ENCODE results near the gene FKBP1A.

The FKBP1A gene

GRCh38 chr20:1392693-1393506, at the start of gene FKBP1A:
FKBP1A (minus strand) TSS chr20:1393054; CDS start chr20:1392998, 56 bp downstream.
- H3K27ac ChIP-seq, result peak within 1 kb of the TSS; percentile 67
- DNase-seq (ENCODE audit: low read depth, low spot score), result no peak

GRCh38 chr20:1442304-1442703, 49.5 kb upstream of the FKBP1A start:
- no peak overlapping the region for H3K27ac ChIP-seq
- no peak for DNase-seq (ENCODE audit: low read depth, low spot score)

- no peak overlapping the region for H3K27ac ChIP-seq
These were observed 48.3 kb upstream of the FKBP1A start for GRCh38 chr20:1441133-1441532.

GRCh38 chr20:1440024-1440423, 47.2 kb upstream of the FKBP1A start:
- no peak overlapping the region for H3K27ac ChIP-seq
- DNase-seq (ENCODE audit: low read depth, low spot score), result no peak

More at GRCh38 chr20:1441133-1441532, 48.3 kb upstream of the FKBP1A start:
- no peak for DNase-seq (ENCODE audit: low read depth, low spot score)

- DNase-seq (ENCODE audit: low read depth, low spot score), result no peak
- H3K27ac ChIP-seq, result no peak overlapping the region
These were observed 45.5 kb upstream of the FKBP1A start for GRCh38 chr20:1438361-1438760.

- no peak overlapping the region for H3K27ac ChIP-seq
- DNase-seq (ENCODE audit: low read depth, low spot score), result peak; percentile 48
These were observed 44.5 kb upstream of the FKBP1A start for GRCh38 chr20:1437235-1437904.

- no peak for DNase-seq (ENCODE audit: low read depth, low spot score)
- no peak overlapping the region for H3K27ac ChIP-seq
These were observed 43.4 kb upstream of the FKBP1A start for GRCh38 chr20:1436263-1436662.

GRCh38 chr20:1435337-1435699, 42.5 kb upstream of the FKBP1A start:
- no peak overlapping the region for H3K27ac ChIP-seq
- DNase-seq (ENCODE audit: low read depth, low spot score), result no peak

GRCh38 chr20:1434571-1435336, 41.9 kb upstream of the FKBP1A start:
- no peak overlapping the region for H3K27ac ChIP-seq
- peak; percentile 37 for DNase-seq (ENCODE audit: low read depth, low spot score)

GRCh38 chr20:1431158-1431557, 38.3 kb upstream of the FKBP1A start:
- no peak for DNase-seq (ENCODE audit: low read depth, low spot score)
- no peak overlapping the region for H3K27ac ChIP-seq

- peak; percentile 22 for DNase-seq (ENCODE audit: low read depth, low spot score)
- H3K27ac ChIP-seq, result peak overlapping the region; percentile 40
These were observed 37.2 kb upstream of the FKBP1A start for GRCh38 chr20:1430004-1430451.

GRCh38 chr20:1429143-1429728, 36.4 kb upstream of the FKBP1A start:
- no peak for DNase-seq (ENCODE audit: low read depth, low spot score)
- peak overlapping the region; percentile 40 for H3K27ac ChIP-seq

GRCh38 chr20:1427457-1428054, 34.7 kb upstream of the FKBP1A start:
- DNase-seq (ENCODE audit: low read depth, low spot score), result no peak
- no peak overlapping the region for H3K27ac ChIP-seq

- DNase-seq (ENCODE audit: low read depth, low spot score), result no peak
- H3K27ac ChIP-seq, result no peak overlapping the region
These were observed 33.5 kb upstream of the FKBP1A start for GRCh38 chr20:1426231-1426849.

GRCh38 chr20:1424336-1424735, 31.5 kb upstream of the FKBP1A start:
- H3K27ac ChIP-seq, result peak overlapping the region; percentile 5
- DNase-seq (ENCODE audit: low read depth, low spot score), result no peak

GRCh38 chr20:1423625-1424106, 30.8 kb upstream of the FKBP1A start:
- peak overlapping the region; percentile 10 for H3K27ac ChIP-seq
- no peak for DNase-seq (ENCODE audit: low read depth, low spot score)

- H3K27ac ChIP-seq, result peak overlapping the region; percentile 10
- DNase-seq (ENCODE audit: low read depth, low spot score), result no peak
These were observed 30.4 kb upstream of the FKBP1A start for GRCh38 chr20:1423206-1423605.

- DNase-seq (ENCODE audit: low read depth, low spot score), result no peak
- peak overlapping the region; percentile 10 for H3K27ac ChIP-seq
These were observed 29.9 kb upstream of the FKBP1A start for GRCh38 chr20:1422753-1423152.

- H3K27ac ChIP-seq, result no peak overlapping the region
- DNase-seq (ENCODE audit: low read depth, low spot score), result no peak
These were observed 27.2 kb upstream of the FKBP1A start for GRCh38 chr20:1420066-1420465.

All from epithelial cell of prostate (primary cell).